ENCODE results near the gene ADGRA1.

GRCh38 chr10:133052076-133052475 lies 35.6 kb upstream of the ADGRA1 start:
- TF ChIP-seq POLR2A (IDR thresholded peaks at IDR 0.05) (no peak), CTCF (IDR thresholded peaks at IDR 0.05) (no peak)
